ENCODE measurements around the gene GJB2.

- no peak for TF ChIP-seq CSDC2 (CRISPR knock-in tag; IDR thresholded peaks at IDR 0.05)
- no peak for TF ChIP-seq GLIS3 (CRISPR knock-in tag; IDR thresholded peaks at IDR 0.05)
- TF ChIP-seq ARNTL (CRISPR knock-in tag; IDR thresholded peaks at IDR 0.05; ENCODE audit: borderline replicate concordance, low read depth) = no peak
- no peak for TF ChIP-seq PATZ1 (CRISPR knock-in tag; IDR thresholded peaks at IDR 0.05; ENCODE audit: borderline replicate concordance)
- no peak for TF ChIP-seq CREB5 (CRISPR knock-in tag; IDR thresholded peaks at IDR 0.05; ENCODE audit: low read depth)
- no peak for TF ChIP-seq SNAI2 (CRISPR knock-in tag; IDR thresholded peaks at IDR 0.05)
- no peak for TF ChIP-seq ZC3H10 (CRISPR knock-in tag; IDR thresholded peaks at IDR 0.05)
- no peak for TF ChIP-seq CSRNP3 (CRISPR knock-in tag; IDR thresholded peaks at IDR 0.05)
These were observed 596 bp upstream of the GJB2 start for GRCh38 chr13:20193162-20193906.
